Esophagus muscularis mucosa (tissue), 4 donors: ENCODE measurements around the gene ILF3. TPM values are rescaled to one million over a fixed set of nuclear protein-coding genes. Genes with fewer than 3 reads are reported as not detected.
A peak's percentile ranks its signal among the peaks of the same experiment; 100 is the strongest.

Experiments
- DNase-seq: peaks from one replicate; pipeline ENCODE4 v3.0.0-alpha.2; 2017; ENCODE audit errors: extremely low spot score
- H3K27ac ChIP-seq, 4 donors: fragments of 200-600 bp; sonication (generic); replicated peaks in 1 of 4; 1 replicate in 3 of 4; 2 replicates in 1 of 4; pipeline ENCODE4 v1.5.1; 2016 to 2019; ENCODE audit warnings: mild to moderate bottlenecking in 1 of 4
- H3K27me3 ChIP-seq, 4 donors: fragments of 200-600 bp; sonication (generic); one replicate each; pipeline versions ENCODE4 v1.5.1 to v1.6.0; 2016 to 2019
- H3K36me3 ChIP-seq, 4 donors: fragments of 200-600 bp; sonication (generic); one replicate each; pipeline ENCODE4 v1.5.1; 2016 to 2019
- H3K4me1 ChIP-seq, 4 donors: fragments of 200-600 bp; sonication (generic); one replicate each; pipeline ENCODE4 v1.5.1; 2016 to 2019
- H3K4me3 ChIP-seq, 4 donors: fragments of 200-600 bp; sonication (generic); 1 replicate in 2 of 4; 2 replicates in 2 of 4; pipeline ENCODE4 v1.5.1; 2016 to 2019; ENCODE audit warnings: mild to moderate bottlenecking in 4 of 4, moderate library complexity in 1 of 4
- H3K9me3 ChIP-seq, 4 donors: fragments of 200-600 bp; sonication (generic); 1 replicate in 3 of 4; 2 replicates in 1 of 4; pipeline ENCODE4 v1.5.1; 2016 to 2019
- CTCF ChIP-seq, 3 experiments: fragments of 200-600 bp in 2 of 3; fragments of 450-650 bp in 1 of 3; sonication (generic) in 2 of 3; IDR thresholded peaks; one replicate each; pipeline ENCODE4 v1.5.1; 2017 to 2019; ENCODE audit warnings: antibody characterized with exemption in 3 of 3, mild to moderate bottlenecking in 2 of 3, moderate library complexity in 1 of 3
- EP300 ChIP-seq: sonication (generic); formaldehyde crosslinking; IDR thresholded peaks from one replicate; pipeline ENCODE4 v1.6.1; 2017; ENCODE audit warnings: antibody characterized with exemption
- POLR2A ChIP-seq: fragments of 450-650 bp; IDR thresholded peaks from one replicate; pipeline ENCODE4 v1.6.1; 2017; ENCODE audit warnings: antibody characterized with exemption, moderate library complexity, mild to moderate bottlenecking, low read depth
- POLR2AphosphoS5 ChIP-seq, 2 donors: sonication (generic); formaldehyde crosslinking; IDR thresholded peaks; one replicate each; pipeline ENCODE4 v1.6.1; 2017; ENCODE audit warnings: antibody characterized with exemption in 2 of 2
- WGBS: methylation state at CpG from one replicate; pipeline ENCODE4 v1.1.5; 2018; 5-methylcytosine and 5-hydroxymethylcytosine counted together
- intact Hi-C: fragments of 100-400 bp; cut with DNase I; formaldehyde crosslinking; loops from one replicate; pipeline ENCODE4 v1.15.1; 2023
- total RNA-seq, 4 donors: library from RNA; depleted of rRNA; stranded (reverse); fragments of >200 nt; gene quantifications; one replicate each; pipeline versions ENCODE4 v1.1.0 to v1.2.1, GENCODE V29; 2016

ILF3 gene
- total RNA-seq, 4 donors from 2014 or later = 79.2 to 127 (median 102) TPM

DNA sequence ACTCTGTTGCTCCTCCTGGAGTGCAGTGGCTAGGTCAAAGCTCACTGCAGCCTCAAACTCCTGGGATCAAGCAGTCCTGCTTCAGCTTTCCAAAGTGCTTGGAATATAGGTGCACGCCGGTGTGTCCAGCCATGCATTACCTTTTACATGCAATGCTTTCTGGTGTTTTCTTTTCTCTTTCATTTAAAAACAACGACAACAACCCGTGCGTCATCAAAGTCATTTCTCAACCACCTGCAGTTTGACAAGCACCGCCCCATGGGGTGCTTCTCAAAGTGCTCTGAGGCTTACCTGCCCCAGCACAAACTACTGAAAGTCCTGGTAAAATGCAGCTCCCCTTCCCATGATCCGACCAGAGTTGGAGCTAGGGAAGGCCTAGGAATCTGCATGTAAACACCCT is 54.1 kb downstream of the ILF3 start:
- intact Hi-C loops = loop anchor here (10.0 kb wide), 1 partner anchor 123 kb away; the partner anchor contains the start of gene AP1M2
- no peak overlapping the region for H3K27ac ChIP-seq
- WGBS = 88% methylated on average over 7 of the region's 7 CpGs
- H3K36me3 ChIP-seq = peaks cover 7 to 84% (median 54%) of the 10 kb centered on the region in 4 donors
- H3K4me1 ChIP-seq = no peaks in the 10 kb centered on the region
- H3K27me3 ChIP-seq = no peaks in the 10 kb centered on the region
- H3K4me3 ChIP-seq = no peak overlapping the region
- TF ChIP-seq CTCF (IDR thresholded peaks at IDR 0.05) (no peak), POLR2A (no peak), EP300 (no peak), POLR2AphosphoS5 (IDR thresholded peaks at IDR 0.05) (no peak)
- DNase-seq = no peak
- no peaks in the 10 kb centered on the region for H3K9me3 ChIP-seq

DNA sequence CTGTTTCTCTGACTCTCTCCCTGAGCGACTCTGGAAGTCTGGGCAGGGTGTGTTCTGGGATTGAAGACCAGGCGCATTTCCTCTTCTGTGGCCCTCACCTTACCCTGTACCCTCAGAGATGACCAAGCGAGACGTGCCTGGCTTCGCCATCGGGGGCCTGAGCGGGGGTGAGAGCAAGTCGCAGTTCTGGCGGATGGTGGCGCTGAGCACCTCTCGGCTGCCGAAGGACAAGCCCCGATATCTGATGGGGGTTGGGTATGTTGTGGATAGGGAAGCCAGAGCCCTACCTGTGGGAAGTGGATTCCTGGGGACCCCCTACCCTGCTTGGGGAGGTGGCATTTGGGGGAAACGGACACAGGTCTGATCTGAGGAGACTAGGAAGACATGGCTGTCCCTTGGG is 57.9 kb downstream of the ILF3 start:
- WGBS = 80% methylated on average over 14 of the region's 14 CpGs
- TF ChIP-seq POLR2AphosphoS5 (IDR thresholded peaks at IDR 0.05) = no peak
- TF ChIP-seq POLR2A = no peak
- TF ChIP-seq EP300 = no peak
- TF ChIP-seq CTCF (IDR thresholded peaks at IDR 0.05) = no peak

GRCh38 chr19:10712754-10713153 is 58.6 kb downstream of the ILF3 start:
- DNase-seq = no peak
- TF ChIP-seq CTCF (IDR thresholded peaks at IDR 0.05) (no peak), EP300 (no peak), POLR2AphosphoS5 (IDR thresholded peaks at IDR 0.05) (no peak), POLR2A (no peak)
- no peaks in the 10 kb centered on the region for H3K9me3 ChIP-seq
- no peak overlapping the region for H3K4me3 ChIP-seq
- WGBS = 90% methylated on average over 9 of the region's 23 CpGs
- intact Hi-C loops = no loop called here
- H3K4me1 ChIP-seq = peaks cover 4 to 7% (median 7%) of the 10 kb centered on the region in 4 donors
- H3K36me3 ChIP-seq = peaks cover 7 to 61% (median 38%) of the 10 kb centered on the region in 4 donors
- H3K27me3 ChIP-seq = no peaks in the 10 kb centered on the region
- no peak overlapping the region for H3K27ac ChIP-seq

More for the DNA sequence above, 57.9 kb downstream of the ILF3 start:
- Histone ChIP-seq H3K27me3 (no peaks in the 10 kb centered on the region), H3K9me3 (no peaks in the 10 kb centered on the region), H3K4me3 (no peak overlapping the region), H3K36me3 (peaks cover 7 to 68% (median 44%) of the 10 kb centered on the region in 4 donors), H3K4me1 (peaks cover 4 to 5% (median 5%) of the 10 kb centered on the region in 4 donors), H3K27ac (no peak overlapping the region)
- intact Hi-C loops = no loop called here
- no peak for DNase-seq

- Histone ChIP-seq H3K36me3 (peaks cover 7 to 55% (median 35%) of the 10 kb centered on the region in 4 donors), H3K4me3 (no peak overlapping the region), H3K27ac (no peak overlapping the region), H3K27me3 (no peaks in the 10 kb centered on the region), H3K9me3 (no peaks in the 10 kb centered on the region), H3K4me1 (peaks cover 4 to 7% (median 7%) of the 10 kb centered on the region in 4 donors)
- TF ChIP-seq CTCF (IDR thresholded peaks at IDR 0.05) (no peak), POLR2A (no peak), EP300 (no peak), POLR2AphosphoS5 (IDR thresholded peaks at IDR 0.05) (no peak)
- intact Hi-C loops = no loop called here
- 93% methylated on average over 5 of the region's 5 CpGs for WGBS
- no peak for DNase-seq
Measured at GRCh38 chr19:10713317-10713716, 59.2 kb downstream of the ILF3 start.

DNA sequence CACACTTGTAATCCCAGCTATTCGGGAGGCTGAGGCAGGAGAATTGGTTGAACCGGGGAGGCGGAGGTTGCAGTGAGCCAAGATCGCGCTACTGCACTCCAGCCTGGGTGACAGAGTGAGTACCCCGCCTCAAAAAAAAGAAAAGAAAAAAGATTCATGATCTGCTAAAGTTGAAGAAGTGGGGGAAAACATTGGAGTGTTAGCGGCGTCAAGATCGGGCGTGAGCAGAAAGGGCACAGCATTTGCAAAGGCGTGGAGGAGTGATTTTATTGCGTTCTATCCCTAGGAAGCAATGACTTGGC is 62.9 kb downstream of the ILF3 start:
- Histone ChIP-seq H3K27ac (peak overlapping the region; percentile 43 to 63 (median 46)), H3K4me3 (peak overlapping the region; percentile 22 to 97 (median 37)), H3K9me3 (no peaks in the 10 kb centered on the region), H3K4me1 (peaks cover 26 to 43% (median 40%) of the 10 kb centered on the region in 4 donors), H3K36me3 (peaks cover 0 to 27% (median 17%) of the 10 kb centered on the region in 4 donors), H3K27me3 (no peaks in the 10 kb centered on the region)
- WGBS = 30% methylated on average over 12 of the region's 12 CpGs
- TF ChIP-seq EP300 (no peak), POLR2AphosphoS5 (IDR thresholded peaks at IDR 0.05) (no peak), POLR2A (no peak), CTCF (IDR thresholded peaks at IDR 0.05) (no peak)
- intact Hi-C loops = loop anchor here (5.0 kb wide), 2 partner anchors 50 to 145 kb away; no protein-coding TSS in a partner anchor
- no peak for DNase-seq
